ENCODE measurements around the gene ST8SIA4. TPM values are rescaled to one million over a fixed set of nuclear protein-coding genes. Genes with fewer than 3 reads are reported as not detected.

Gene ST8SIA4
- total and polyA plus RNA-seq, 2 donors (not counting 3 experiments of a cell fraction or from before 2014, with no cell fraction given), result 4.5 to 25.0 TPM

GRCh38 chr5:100890461-100891008, 12.5 kb downstream of the ST8SIA4 start:
- ChIA-PET CTCF (no interaction called here), POLR2A (no interaction called here)
- Histone ChIP-seq H3K9ac (replicated peaks; ENCODE audit: extremely low read depth, insufficient read depth, low read length) (no peak overlapping the region), H2AFZ (ENCODE audit: low read depth, low read length) (no peak overlapping the region), H3K9me1 (replicated peaks; ENCODE audit: control insufficient read depth, extremely low read depth, insufficient read depth, low read length) (no peaks in the 10 kb centered on the region), H3K4me1 (ENCODE audit: control insufficient read depth, extremely low read depth, insufficient read depth, low read length) (peaks cover 7% of the 10 kb centered on the region), H4K20me1 (replicated peaks; ENCODE audit: control insufficient read depth, extremely low read depth, insufficient read depth, low read length) (no peaks in the 10 kb centered on the region), H3K4me2 (ENCODE audit: insufficient read depth, low read length) (peak overlapping the region; percentile 24), H3K27ac (ENCODE audit: insufficient read depth, low read depth, low read length) (no peak overlapping the region), H3K4me3 (replicated peaks in 1 of 3; ENCODE audit: insufficient read depth in 1 of 3, low read depth in 1 of 3, low read length in 3 of 3) (peak overlapping the region in 1 of 3 experiments; percentile 10), H3K79me2 (ENCODE audit: control insufficient read depth, insufficient read depth, low read length) (no peaks in the 10 kb centered on the region), H3K27me3 (ENCODE audit: control insufficient read depth in 2 of 2, insufficient read depth in 2 of 2, low read length in 2 of 2) (no peaks in the 10 kb centered on the region), H3K36me3 (ENCODE audit: control insufficient read depth in 2 of 2, extremely low read depth in 1 of 2, insufficient read depth in 2 of 2, low read length in 2 of 2) (peaks cover 0 to 2% of the 10 kb centered on the region in 2 experiments), H3K9me3 (replicated peaks; ENCODE audit: control insufficient read depth, insufficient read depth, low read length) (no peaks in the 10 kb centered on the region)
- FAIRE-seq (no peak), DNase-seq (ENCODE audit: low read depth, low spot score) (peak; percentile 10)
- BruUV-seq (replicated peaks), result no TSS peak
- TF ChIP-seq EZH2 (IDR thresholded peaks at IDR 0.05; ENCODE audit: borderline replicate concordance, low read depth, low read length, severe bottlenecking), result no peak
- TF ChIP-seq FOS (IDR thresholded peaks at IDR 0.05; ENCODE audit: borderline replicate concordance, insufficient read depth, low read length), result no peak
- no peak for TF ChIP-seq GATA2 (IDR thresholded peaks at IDR 0.05; ENCODE audit: insufficient read depth, insufficient read length, low read depth, low read length)
- TF ChIP-seq, protein P1, sequence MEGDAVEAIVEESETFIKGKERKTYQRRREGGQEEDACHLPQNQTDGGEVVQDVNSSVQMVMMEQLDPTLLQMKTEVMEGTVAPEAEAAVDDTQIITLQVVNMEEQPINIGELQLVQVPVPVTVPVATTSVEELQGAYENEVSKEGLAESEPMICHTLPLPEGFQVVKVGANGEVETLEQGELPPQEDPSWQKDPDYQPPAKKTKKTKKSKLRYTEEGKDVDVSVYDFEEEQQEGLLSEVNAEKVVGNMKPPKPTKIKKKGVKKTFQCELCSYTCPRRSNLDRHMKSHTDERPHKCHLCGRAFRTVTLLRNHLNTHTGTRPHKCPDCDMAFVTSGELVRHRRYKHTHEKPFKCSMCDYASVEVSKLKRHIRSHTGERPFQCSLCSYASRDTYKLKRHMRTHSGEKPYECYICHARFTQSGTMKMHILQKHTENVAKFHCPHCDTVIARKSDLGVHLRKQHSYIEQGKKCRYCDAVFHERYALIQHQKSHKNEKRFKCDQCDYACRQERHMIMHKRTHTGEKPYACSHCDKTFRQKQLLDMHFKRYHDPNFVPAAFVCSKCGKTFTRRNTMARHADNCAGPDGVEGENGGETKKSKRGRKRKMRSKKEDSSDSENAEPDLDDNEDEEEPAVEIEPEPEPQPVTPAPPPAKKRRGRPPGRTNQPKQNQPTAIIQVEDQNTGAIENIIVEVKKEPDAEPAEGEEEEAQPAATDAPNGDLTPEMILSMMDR (IDR thresholded peaks at IDR 0.05; ENCODE audit: extremely low read depth in 1 of 2, insufficient read depth in 1 of 2, low read depth in 1 of 2, low read length in 2 of 2), result no peak
- TF ChIP-seq JUN (IDR thresholded peaks at IDR 0.05; ENCODE audit: borderline replicate concordance, insufficient read depth, insufficient read length, low read depth), result no peak
- TF ChIP-seq MYC (IDR thresholded peaks at IDR 0.05; ENCODE audit: low read depth, low read length), result no peak
- no peak for TF ChIP-seq POLR2A (IDR thresholded peaks at IDR 0.05; ENCODE audit: low read depth, low read length)
- TF ChIP-seq, protein P2, sequence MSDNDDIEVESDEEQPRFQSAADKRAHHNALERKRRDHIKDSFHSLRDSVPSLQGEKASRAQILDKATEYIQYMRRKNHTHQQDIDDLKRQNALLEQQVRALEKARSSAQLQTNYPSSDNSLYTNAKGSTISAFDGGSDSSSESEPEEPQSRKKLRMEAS (IDR thresholded peaks at IDR 0.05; ENCODE audit: insufficient read depth, insufficient read length), result no peak
- TF ChIP-seq POLR2AphosphoS5 (IDR thresholded peaks at IDR 0.05; ENCODE audit: insufficient read depth, low read depth, low read length), result no peak
- intact Hi-C loops (cut with micrococcal nuclease) (no loop called here), dilution Hi-C loops (cut with MboI; ENCODE audit: extremely low pct_ligation_motif_present, low sequenced_read_pairs) (no loop called here)

Measured in endothelial cell of umbilical vein (primary cell).